Activated T-cell treated with anti-CD3 and anti-CD28 coated beads for 48 hours (primary cell): Measurements from ENCODE around the gene IGFBP4.

ENCODE experiments used
- DNase-seq: peaks from one replicate; pipeline ENCODE4 v3.0.0-alpha.2; 2020; ENCODE audit warnings: low read depth

The IGFBP4 gene

DNA sequence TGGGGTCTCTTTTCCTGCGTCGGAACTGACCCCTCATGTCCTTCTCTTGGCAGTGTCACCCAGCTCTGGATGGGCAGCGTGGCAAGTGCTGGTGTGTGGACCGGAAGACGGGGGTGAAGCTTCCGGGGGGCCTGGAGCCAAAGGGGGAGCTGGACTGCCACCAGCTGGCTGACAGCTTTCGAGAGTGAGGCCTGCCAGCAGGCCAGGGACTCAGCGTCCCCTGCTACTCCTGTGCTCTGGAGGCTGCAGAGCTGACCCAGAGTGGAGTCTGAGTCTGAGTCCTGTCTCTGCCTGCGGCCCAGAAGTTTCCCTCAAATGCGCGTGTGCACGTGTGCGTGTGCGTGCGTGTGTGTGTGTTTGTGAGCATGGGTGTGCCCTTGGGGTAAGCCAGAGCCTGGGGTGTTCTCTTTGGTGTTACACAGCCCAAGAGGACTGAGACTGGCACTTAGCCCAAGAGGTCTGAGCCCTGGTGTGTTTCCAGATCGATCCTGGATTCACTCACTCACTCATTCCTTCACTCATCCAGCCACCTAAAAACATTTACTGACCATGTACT is 13.2 kb downstream of the IGFBP4 start:
- DNase-seq, result no peak

DNA sequence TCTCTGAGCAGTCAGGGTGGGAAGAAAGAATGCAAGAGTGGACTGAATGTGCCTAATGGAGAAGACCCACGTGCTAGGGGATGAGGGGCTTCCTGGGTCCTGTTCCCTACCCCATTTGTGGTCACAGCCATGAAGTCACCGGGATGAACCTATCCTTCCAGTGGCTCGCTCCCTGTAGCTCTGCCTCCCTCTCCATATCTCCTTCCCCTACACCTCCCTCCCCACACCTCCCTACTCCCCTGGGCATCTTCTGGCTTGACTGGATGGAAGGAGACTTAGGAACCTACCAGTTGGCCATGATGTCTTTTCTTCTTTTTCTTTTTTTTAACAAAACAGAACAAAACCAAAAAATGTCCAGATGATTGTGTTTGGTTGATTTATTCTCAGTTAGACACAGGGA is 14.1 kb downstream of the IGFBP4 start:
- DNase-seq, result no peak

DNA sequence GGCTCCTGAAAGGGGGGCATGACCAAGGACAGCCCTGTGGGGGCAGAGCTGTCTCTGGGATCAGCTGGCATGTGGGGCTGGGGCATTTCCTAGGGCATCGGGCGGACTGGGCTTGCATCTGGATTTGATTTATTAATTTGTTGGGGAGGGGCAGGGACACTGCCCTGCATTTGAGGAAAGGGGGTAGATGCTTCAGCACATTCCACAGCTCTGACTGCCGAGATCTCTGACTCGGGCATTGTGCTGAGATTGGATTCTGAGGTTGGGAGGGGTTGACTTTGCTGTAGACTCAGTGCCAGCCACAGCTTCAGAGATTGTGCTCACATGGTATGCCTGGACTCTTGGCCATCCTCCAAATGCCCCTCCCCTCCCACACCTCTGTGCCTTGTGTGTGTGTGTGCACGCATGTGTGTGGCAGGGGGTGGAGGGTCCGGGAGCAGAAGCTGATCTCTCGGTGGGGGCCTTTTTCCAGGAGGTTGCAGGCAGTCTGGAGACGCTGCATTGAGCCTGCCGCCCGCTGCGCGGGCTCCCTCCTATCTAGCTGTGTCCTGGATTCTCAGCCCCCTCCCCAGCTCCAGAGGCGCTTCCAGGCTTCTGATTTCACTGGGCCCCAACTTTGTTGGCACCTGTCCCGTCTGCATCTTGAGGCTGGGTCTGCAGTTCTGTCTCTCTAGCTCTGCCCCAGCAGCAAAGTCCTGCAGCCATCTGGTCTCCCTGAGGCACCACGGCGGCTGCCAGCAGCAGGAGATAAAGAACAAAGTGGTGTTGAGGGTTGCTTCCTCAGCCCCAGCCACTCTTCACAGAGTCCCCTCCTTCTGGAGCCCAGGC is 14.9 kb downstream of the IGFBP4 start:
- DNase-seq, result no peak

DNA sequence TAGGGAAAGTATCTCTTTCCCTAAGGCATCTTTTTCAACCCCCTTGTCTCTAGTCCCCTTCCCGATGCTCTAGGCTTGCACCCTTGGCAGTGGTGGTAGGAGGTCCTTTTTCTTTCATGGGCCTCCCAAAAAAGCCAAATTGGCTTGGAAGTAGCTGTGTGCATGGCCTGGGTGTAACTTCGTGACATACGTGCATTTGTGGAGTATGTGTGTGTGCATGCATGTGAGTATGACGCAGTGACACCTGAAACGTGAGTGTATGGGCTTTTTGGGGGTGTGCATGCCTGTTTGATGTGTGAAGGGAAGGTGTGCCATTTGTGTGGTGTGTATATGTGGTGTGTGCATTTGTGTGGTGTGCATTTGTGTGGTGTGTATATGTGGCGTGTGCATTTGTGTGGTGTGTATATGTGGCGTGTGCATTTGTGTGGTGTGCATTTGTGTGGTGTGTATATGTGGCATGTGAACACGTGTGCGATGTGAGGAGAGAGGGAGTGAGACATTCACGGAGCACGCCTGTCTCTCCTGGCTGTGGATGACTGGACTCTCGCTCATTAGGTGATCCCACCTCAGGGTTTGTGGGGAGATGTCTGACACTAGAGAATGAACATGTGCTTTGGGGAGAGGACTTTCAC is 15.7 kb downstream of the IGFBP4 start:
- no peak for DNase-seq

DNA sequence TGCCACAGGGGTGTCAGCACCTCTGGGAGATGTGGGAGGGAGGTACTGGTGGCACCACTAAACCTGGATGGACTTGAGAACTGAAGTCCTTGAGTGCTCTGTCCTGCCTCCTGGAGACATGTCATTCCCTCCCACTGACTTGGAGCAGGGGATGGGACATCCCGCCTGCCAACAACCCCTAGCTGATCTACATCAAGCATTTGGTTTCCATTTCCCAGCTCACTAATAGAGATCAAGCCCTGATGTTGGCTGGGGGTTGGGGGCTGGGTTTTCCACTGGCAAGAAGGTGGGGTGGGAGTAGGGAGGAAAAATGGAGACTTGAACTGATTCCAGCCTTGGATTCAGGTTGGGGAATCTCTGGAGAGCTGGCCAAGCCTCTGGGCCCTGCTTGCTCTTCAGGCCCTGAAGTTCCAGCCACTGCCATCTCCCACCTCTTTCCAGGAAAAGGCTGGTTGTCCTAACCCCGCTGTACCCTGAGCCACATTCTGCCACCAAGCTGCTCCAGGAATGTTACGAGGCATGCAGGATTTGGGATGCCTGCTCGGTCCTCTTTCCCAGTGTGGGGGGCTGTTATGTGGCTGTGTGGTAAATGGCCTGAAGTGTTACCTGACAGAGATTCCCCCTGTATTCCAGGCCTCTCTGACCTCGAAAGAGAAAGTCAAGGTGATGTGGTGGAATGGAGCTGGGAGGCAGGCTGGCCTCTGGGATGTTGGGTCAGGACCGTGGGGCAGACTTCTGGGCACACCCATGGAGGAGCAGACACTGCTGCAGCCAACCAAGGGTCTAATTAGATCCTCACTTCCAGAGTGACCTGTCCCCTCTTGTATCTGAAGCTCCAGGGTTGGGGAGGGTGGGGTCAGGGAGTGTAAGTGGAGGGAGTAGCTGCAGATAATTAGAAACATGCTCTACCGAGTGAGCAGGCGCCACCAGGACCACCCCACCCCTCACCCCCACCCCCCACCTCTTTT is 16.7 kb downstream of the IGFBP4 start:
- DNase-seq, result no peak

DNA sequence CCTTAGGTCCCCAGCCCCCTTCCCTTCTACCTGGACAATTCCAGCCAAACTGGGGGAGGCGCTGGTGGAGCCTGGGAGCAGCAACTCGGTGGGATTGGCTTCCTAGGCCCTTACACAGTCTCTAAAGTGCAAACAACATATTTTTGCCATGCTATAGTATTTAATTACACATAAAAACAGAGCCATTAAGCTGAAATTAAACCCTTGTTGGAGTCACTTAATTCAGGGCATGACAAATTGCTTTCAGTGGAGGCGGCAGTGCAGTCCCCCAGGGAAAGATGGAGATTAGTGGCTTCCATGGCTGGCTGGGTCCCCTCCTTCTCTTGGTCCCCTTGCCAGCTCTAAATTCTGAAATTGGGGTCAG is 17.3 kb downstream of the IGFBP4 start:
- no peak for DNase-seq

DNA sequence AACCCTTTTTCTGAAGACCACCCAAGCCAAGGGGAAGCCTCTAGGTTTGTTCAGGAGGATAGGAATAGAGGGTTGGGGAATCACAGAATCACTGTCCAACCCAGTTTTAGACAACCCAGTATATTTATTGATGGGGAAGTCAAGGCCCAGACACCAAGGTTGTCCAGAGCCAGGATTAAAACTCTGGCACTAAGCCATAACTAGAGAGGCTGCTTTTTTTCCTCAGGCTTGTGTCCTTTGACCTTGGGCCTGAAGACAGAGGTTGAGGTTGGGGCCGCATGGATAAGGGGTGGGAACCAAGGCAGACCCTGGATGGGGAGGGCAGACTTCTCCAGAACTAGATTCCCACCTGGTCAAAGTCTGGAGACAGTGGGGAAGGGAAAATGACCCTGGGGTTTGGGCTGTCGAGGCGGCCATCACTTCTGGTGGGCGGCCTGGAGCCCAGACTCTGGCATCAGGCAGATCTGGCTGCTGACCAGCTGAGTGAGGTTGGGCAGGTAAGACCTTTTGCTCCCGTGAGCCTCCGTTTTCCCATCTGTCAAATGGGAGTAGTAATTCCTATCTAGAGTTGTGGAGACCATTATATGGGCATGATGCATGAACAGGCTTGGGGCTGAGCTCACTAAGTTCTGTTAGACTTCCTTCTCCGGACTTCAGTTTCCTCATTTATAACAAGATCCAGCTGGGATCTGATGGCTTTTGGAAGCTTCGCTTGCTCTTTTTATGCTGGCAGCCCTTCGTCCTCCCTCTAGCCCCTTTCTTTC is 17.9 kb downstream of the IGFBP4 start:
- no peak for DNase-seq

DNA sequence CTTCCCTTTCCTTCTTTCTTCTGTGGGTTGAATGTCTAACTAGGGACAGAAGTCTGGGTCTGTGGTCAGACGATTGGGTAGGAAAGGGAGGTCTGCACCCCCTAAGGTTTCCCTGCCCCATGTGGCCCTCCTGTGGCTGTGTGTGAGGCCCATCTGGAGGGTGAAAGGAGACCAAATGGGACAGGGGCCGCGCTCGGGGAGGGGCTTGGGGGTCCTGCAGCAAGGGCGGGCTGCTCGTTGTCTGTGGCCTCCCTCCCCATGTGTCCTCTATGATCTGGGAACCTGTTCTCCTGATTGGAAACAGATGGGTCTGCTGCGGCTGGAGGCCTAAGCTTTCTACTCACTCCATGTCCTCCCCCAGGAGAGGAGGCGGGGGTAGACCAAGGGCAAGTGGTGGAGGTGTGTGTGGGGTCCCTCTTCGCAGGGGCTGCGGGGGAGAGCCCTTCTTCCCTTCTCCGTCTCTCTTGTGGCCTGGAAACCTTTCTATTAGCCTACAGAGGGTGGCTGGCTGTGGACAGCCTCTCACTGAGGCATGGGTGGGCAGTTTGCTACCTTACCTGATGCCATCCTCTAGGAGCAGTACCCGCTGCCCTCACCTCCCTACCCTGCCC is 18.6 kb downstream of the IGFBP4 start:
- DNase-seq, result no peak

DNA sequence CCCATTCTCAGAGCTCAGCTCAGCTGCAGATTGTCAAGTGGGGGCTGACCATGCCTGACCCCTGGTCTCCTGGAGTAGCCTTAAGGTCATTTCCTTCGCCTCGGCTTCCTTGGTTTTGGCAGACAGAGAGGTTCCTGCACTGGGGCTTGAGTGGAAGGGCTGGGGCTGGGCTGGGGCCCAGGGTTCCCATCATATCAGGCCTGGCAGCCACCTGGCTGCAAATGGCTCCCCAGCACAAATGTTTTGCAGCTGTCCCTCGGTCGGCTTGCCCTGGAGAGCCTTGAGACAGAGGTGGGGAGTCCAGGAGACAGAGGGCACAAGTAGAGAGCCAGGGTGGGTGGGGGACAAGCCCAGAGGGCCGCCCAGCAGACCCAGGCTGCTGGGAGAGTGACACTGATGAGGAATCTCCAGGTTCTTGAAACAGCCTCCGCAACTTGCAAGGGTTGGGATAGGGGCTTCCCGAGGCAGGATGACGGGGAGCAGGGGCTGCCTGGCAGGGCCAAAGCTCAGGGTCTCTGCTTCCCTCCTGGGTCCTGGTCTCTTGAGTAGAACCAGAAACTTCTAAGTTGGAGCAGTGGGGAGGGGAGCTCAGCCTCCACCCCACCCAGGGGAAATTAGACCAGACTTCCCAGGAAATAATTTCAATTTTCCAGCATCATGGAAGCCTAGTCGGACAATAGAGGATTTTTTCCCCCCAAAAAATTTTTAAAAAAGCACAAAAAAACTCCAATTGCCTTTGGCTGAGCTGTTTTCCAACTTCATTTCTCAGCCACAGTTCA is 19.3 kb downstream of the IGFBP4 start:
- DNase-seq, result no peak

DNA sequence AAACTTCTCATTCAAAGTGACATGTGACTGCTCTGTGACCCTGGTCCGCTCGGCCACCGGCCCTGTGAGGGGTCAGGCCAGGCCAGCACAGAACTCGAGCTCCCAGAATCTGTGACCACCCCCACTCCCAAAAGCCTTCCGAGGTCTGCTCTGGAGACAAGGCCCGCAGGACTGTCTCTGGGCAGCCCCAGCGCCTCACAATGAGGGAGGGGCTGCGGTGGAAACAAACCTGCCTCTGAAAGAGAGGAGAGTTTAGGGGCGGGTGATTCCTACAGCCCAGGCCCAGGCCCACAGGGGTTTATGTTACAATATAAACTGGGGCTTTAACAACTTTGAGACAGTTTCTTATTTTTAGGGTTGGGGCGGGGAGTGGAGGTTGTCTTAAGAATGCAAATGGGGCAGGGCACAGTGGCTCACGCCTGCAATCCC is 19.9 kb downstream of the IGFBP4 start:
- DNase-seq, result no peak

DNA sequence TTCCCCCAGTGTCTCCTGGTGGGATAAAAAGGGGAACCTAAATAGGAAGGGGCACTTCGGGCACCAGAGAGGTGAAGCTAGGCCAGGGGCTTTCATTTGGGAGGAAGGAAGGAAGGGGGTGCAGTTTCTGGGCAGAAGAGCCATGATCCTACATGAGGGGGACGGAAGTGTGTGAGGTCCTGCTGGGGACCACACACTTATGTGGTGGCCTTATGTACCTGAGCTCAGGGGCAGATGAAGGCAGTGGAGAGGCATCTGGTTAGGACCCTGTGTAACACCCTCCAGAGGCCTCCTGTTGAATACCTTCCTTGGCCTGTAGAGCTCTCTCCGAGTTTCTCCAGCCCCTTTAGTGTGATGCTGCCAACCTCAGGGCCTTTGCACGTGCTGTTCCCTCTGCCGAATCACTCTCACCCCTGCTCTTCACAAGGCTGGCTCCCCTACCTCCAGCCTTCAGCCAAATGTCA is 21.2 kb downstream of the IGFBP4 start:
- no peak for DNase-seq

DNA sequence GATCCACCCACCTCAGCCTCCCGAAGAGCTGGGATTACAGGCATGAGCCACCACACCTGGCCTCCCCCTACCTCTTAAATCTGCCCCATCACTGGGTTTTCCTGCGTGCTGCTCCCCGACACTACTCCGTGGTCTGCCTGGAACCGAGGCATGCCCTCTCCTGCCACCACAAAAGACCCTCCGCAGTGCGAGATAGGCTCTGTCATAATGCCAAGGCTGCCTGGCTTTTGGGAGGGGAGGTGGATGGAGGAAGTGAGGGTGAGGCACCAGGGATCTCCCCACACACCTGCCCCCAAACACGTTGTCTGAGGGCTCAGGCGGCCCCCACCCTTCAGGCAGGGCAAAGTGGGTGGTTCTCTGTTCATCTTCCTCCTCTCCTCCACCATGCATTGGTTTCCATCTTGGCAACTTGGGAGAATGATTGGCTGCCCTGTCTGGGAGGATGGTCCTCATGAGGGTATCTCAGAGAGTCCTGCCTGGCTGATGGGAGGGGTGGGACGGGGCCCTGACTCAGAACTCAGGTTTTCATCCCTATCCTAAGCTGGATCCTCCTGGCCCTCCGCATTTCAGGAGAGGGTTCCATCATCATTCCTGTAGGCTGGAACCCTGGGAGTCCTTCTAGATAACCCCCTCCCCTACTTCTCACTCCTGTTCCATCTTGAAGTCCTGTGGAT is 23.2 kb downstream of the IGFBP4 start:
- no peak for DNase-seq

DNA sequence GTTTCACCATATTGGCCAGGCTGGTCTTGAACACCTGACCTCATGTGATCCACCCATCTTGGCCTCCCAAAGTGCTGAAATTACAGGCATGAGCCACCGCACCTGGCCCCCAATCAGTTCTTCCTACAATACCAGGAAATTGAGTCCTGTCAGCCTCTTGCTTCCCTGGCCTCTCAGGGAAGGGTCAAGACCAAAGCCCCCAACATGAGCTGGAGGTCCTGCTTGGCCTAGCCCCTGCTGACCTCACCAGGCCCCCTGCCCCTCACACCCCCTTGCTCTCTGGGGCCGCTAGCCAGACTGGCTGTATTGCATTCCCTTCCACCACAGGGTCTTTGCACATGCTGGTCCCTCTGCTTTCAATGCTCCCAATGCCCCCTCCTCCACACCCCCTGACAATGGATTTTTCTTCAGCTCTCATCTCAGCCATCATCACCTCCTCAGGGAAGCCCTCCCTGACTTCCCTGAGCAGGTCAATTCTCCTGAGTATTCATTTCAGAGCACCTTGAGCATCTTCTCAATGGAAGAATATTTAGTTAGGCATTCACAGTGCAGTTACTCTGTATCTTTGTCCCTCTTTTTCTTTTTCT is 24.1 kb downstream of the IGFBP4 start:
- no peak for DNase-seq

DNA sequence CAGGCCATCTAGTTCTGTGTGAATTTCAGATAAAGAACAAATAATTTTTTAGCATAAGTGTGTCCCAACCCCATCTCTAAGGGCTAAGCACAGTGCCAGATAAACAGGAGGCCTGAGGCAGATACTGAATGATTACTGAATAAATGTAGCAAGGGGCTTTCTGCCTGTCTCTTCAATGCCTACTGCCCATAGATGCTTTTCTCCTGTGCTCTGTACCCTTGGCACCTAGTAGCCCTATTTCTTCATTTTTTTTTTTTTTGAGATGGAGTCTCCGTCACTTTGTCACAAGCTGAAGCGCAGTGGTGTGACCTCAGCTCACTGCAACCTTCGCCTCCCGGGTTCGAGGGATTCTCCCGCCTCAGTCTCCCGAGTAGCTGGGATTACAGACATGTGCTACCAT is 25.3 kb downstream of the IGFBP4 start:
- DNase-seq, result no peak

DNA sequence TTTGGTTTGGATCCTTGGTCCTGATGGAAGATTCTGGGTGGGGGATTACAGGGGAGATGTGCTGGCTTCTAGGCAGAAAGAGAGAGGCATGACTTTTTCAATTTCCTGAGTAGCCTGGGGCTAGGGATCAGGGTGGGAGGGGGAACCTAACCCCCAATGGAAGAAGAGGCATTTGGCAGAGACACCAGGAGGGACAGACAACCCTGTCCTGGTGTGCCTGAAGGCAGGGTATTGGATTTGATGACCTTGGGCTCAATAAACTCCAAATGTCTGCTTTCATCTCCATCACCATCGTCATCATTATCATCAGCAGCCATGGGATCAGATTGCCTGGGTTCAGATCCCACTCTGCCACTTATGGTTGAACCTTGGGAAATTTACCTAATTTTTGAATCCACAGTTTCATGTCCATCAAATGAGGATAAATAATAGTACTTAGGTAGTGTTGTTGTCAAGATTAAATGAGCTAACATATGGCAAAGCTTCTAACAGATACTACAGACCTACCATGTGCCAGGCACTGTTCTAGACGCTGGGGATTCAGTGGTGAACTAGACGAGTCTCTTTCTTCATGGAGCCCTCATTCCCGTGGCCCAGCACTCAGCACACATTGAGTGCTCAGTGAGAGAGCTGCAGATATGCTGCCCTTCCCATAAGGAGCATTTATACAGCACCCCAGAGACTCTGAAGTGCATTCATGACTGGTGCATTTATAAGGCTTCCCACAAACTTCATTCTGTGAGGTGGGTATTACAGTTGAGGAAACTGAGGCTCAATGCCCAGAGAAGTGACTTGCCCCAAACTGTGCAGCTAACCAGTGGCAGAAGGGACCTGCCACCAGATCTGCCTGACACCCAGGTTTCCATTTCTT is 26.8 kb downstream of the IGFBP4 start:
- DNase-seq, result no peak

DNA sequence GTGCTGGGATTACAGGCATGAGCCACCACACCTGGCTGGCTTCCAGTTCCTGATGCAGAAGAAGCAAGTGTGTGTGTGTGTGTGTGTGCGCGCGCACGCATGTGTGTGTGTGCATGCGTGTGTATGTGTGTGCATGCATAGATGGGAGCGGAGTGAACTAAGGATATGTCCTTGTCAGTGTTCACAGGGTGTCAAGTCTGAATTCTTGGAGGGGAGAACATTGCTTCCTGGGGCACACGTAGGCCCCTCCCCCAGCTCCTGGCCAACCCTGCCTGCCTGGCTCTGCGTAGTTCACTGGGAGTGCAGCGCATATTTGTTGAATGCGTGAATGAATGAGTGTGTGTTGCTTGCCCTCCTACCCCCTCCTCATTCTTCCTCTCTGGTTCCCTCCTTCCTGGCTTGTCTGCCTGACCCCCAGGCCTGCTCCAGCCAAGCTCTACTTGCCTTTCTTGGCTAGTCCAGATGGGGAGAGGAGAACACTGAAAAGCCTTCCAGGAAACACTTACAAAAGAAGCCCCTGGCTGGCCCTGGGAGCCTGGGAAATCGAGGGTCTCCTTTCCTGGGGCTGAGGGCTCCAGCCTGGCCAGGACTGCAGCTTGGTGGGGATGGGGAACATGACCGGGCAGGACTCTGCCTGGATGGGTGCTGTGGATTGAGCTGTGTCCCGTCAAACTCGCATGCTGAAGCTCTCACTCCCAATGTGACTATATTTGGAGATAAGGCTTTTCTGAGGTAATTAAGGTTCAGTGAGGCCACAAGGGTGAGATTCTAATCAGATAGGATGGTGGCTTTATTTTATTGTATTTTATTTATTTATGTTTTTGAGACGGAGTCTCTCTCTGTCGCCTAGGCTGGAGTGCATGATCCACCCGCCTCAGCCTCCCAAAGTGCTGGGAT is 27.9 kb downstream of the IGFBP4 start:
- no peak for DNase-seq
